GM10266 (cell line): ENCODE data around the gene ADD2.

Experiments used
- DNase-seq: peaks from one replicate; pipeline ENCODE4 v3.0.0; 2012; ENCODE audit errors: extremely low spot score
- TF ChIP-seq, protein P1 (sequence below): IDR thresholded peaks from 2 replicates; pipeline ENCODE4 v1.5.1; 2012; ENCODE audit warnings: mild to moderate bottlenecking, low read depth; ENCODE audit not compliant: control insufficient read depth, insufficient read depth; ENCODE audit errors: missing control alignments

ADD2 gene

DNA sequence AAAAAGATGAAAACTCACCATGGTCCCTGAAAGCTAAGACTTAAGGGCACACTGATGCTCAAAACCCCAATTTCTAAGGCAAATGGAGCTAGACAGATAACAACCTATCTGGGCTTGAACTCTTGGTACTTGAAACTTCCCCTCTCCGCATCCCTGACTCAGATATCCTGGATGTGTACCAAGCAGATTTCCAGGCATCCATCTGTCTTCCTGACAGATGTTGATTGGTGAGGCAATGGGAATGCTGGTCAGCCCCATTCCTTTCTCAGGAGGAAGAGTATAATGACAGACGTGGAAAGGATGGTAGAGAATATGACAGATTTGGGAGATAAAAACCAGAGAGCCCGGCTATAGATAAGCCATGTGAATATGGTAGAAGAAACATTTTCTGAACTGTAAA lies 69.2 kb downstream of the ADD2 start:
- DNase-seq, result no peak
- TF ChIP-seq, protein P1, sequence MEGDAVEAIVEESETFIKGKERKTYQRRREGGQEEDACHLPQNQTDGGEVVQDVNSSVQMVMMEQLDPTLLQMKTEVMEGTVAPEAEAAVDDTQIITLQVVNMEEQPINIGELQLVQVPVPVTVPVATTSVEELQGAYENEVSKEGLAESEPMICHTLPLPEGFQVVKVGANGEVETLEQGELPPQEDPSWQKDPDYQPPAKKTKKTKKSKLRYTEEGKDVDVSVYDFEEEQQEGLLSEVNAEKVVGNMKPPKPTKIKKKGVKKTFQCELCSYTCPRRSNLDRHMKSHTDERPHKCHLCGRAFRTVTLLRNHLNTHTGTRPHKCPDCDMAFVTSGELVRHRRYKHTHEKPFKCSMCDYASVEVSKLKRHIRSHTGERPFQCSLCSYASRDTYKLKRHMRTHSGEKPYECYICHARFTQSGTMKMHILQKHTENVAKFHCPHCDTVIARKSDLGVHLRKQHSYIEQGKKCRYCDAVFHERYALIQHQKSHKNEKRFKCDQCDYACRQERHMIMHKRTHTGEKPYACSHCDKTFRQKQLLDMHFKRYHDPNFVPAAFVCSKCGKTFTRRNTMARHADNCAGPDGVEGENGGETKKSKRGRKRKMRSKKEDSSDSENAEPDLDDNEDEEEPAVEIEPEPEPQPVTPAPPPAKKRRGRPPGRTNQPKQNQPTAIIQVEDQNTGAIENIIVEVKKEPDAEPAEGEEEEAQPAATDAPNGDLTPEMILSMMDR, result no peak

DNA sequence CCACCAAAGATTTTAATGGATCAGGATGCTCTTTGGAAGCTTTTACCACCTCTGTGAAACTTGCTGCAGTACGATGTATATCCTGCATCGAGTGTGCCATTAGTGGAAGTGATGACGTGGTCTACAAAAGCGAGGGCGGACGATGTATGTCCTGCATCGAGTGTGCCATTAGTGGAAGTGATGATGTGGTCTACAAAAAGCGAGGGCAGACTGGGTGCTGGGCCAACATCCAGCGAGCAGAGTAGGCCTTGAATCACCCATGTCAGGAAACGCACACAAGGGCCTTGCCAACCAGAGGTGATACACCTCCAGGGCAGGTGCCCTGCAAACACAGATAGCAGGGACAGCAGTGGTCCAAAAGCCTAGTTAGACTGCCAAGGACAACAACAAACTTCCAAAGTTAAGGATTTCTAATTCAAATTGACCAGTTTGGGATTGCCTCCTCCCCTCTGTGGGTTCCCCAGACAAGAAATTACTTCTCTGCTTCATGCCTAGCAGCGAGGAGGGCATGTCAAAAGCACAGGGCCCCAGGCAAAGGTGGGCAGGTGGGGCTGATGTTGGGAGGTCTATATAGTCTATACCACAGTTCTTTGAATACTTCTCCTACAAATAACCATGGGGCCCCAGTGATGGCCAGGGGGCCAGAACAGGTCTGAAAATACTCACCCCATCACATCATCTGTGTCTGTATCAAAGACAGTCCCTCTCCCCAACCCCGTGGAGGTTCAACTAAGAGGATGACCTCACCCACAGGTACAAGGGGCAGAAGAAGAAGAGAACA lies 70.2 kb downstream of the ADD2 start:
- no peak for DNase-seq
- TF ChIP-seq, protein P1, result no peak

DNA sequence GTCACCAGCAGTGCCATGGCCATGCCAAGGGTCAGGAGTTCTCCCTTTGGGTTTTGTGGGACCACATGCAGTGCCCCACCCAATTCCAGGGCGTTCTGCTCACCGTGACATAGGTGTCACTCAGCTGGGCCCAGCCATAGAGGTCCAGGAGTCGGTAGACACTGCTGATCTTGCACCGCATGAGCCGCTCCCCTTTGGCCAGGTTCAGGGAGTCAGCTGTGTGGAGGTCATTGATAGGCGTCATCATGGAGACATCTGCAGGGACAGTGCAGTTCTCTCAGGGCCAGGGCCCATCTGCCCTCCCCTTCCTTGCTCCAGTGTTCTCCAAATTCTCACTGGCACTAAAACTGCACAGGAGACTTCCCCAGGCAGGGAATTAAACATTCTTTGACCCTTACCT lies 71.9 kb downstream of the ADD2 start:
- TF ChIP-seq, protein P1, result no peak
- no peak for DNase-seq

DNA sequence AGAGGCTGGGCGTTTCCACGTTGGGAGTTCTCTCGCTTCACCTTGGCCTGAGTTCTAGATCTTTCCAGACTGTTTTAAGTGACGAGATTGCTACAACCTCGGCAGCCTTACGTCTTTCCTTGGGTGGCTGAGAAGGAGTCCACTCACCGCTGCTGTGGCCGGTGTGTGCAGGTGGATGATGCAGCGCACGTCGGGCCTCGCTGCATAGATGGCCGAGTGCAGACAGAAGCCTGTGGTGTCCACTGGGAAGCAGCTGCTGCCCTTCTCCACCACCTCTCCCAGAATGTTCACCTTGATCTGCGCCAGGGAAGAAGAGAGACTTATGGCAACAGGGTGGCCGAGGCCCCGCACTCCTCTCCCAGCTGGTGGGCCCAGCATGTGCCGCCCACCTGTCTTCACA lies 75.7 kb downstream of the ADD2 start:
- DNase-seq, result no peak
- TF ChIP-seq, protein P1, result no peak

DNA sequence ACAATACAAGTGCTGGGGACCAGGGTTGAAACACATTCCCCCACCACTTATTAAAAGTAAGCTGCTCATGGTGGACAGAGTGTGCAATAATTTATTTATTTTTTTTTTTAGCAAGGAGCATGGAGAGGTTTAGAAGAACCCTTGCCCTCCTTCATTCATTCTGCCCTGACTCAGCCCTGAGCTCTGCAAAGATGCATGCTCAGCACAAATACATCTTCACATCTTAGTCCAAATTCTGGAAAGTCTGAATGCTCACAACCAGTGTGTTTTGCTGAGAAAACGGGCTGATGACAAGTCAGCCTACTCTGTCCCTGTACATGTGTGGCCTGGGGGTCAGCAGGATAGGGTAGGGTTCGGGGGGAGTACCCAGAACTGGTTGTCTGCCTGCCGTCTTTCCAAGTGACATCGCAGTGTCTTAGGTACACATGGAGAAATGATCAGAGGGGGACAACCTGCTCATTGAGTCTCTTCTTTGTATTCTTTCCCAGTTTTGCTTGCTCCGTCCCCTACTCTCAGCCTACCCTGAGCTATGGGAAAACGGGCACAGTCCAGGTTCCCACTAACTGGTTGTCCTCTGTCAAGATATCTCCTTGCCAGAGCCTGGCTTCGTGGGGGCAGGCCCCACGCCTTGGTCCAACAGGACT lies 76.4 kb downstream of the ADD2 start:
- TF ChIP-seq, protein P1, result no peak
- DNase-seq, result no peak

DNA sequence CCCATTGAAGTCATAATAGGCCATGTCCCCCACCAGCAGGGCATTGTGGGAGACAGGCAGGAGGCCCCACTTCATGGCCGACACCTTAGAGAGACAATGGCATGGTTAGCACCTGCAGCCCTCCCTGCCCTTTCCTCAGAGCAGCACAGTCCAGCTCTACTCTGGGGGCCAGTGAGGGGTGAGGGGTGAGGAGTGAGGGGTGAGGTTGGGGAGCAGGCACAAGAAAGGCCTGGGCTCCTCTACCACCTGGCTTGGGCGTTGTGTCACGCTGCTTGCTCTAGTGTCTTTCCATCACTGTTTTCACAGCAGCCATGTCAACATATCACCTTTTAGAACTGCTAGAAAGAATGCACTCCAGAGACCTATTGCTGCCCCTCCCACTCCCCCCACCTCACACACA lies 77.2 kb downstream of the ADD2 start:
- TF ChIP-seq, protein P1, result no peak
- DNase-seq, result no peak

DNA sequence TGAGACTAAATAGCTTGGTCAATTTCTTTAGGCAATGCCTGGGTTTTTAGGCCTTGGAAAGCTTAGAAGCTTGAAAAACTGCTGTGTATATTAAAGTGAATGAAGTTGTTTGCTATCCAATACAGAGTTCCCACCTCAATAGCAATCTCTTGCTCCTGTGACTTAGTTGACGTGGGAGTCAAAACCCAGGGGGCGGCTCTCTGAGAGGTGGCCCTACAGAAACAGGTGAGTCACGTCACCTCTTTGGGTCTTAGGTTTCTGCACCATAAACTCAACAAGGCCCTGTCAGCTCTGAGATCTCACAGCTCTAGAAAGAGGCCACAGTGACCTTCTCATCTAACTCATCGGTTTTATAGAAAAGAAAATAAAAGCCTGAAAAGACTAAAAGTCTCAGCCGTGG lies 79.6 kb downstream of the ADD2 start:
- TF ChIP-seq, protein P1, result no peak
- no peak for DNase-seq
